NK-92 treated with Interleukin-12 subunit alpha and Interleukin-12 subunit beta, amount 100 ng/mL, for 24 hours (cell line): ENCODE measurements around the gene SATB2.

Source experiments
- DNase-seq: peaks from one replicate; lab custom pipeline; 2025; lab: John Stamatoyannopoulos, UW

Gene SATB2

GRCh38 chr2:199257261-199258224, 200.2 kb downstream of the SATB2 start:
- DNase-seq, result no peak

- no peak for DNase-seq
Observed at GRCh38 chr2:199230091-199230490, 227.6 kb downstream of the SATB2 start.

GRCh38 chr2:199228887-199229819, 228.6 kb downstream of the SATB2 start:
- DNase-seq, result peak; percentile 26

DNA sequence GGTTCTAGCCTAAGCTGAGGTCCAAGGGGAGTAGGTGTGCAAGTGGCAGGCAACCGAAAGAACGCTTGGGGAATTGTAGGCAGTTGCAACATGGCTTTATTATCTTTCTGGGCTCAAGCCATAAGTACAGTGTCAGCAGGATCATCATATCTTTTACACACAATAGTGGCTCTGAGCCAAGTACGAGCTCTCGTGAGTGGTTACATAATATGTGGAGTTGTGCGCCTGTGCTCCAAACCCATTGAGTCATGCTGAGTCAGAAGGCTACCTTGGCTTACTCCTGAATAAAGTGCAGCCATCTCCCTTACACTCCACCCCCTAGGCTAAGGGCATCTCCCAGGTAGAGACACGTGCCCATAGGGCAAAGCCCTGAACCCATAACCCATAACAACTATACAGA, 233.9 kb downstream of the SATB2 start:
- DNase-seq, result no peak

DNA sequence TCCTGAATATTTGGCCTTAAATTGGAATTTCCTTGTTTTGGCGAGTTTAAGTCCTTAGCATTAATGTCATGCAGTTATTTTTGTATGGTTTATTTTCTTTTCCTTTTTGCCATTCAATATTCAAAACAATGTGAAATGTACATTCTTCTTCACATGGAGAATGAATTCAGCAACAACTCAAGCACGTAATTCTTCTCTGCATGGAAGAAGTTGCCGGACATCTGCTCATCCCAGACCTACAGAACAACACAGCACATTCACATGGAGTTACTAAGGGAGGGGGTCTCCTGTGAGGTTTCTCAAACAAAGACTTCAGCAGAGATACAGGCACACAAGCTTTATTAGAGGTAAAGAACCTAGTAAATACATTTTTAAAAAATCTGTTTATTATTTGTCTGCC, 236.8 kb downstream of the SATB2 start:
- no peak for DNase-seq

DNA sequence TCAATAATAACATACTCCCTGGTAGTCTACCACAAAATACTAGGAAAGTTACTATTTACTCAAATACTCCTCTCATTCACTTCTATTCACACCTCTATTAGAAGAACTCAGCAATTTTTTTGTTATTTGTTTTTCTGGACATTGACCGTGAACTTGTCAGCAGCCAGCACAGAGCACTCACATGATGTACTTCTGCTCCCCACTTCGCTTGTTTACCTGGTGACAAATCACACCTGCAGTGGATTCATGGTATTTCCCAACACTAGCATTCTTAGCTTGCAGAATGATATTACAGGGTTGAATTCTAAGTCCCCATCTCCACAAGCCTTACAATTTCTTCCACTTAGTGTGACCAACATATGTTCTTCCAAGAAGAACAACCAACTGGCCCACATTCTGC, 238.2 kb downstream of the SATB2 start:
- DNase-seq, result no peak
